HepG2 (cell line): Measurements from ENCODE around the gene IPPK. TPM values are rescaled to one million over a fixed set of nuclear protein-coding genes. Genes with fewer than 3 reads are reported as not detected.
A peak's percentile ranks its signal among the peaks of the same experiment; 100 is the strongest.

ENCODE experiments used
- ATAC-seq: fragments of 200-7000 bp; cut with Tn5 transposase; 3 replicates; pipeline ENCODE4 v1.9.1; 2020; ENCODE audit warnings: mild to moderate bottlenecking, moderate library complexity
- BruUV-seq: library from RNA; stranded (reverse); fragments of 400-500 nt; replicated peaks from 2 replicates; lab custom pipeline; 2021; lab: Mats Ljungman, UMichigan
- CTCF ChIA-PET: fragments of 300-600 bp; formaldehyde crosslinking; extraction: SDS; loops from one replicate; lab custom pipeline; 2021; ENCODE audit warnings: low total read pairs, inconsistent platforms, low intra/inter-chr PET ratio; lab: Yijun Ruan, JAX
- POLR2A ChIA-PET: fragments of 350-600 bp; sonication (Branson Sonifier 250); formaldehyde crosslinking; loops from one replicate; lab custom pipeline; 2020; ENCODE audit warnings: antibody characterized with exemption, inconsistent platforms; lab: Yijun Ruan, JAX
- DNase-seq: peaks from one replicate; pipeline ENCODE4 v3.0.0-alpha.2; 2015; ENCODE audit warnings: low spot score
- FAIRE-seq: peaks from 3 replicates; lab custom pipeline; 2011; peaks lifted over from hg19 to GRCh38; lab: Jason Lieb, UNC
- H2AFZ ChIP-seq: one replicate; pipeline ENCODE4 v1.6.1; 2011; ENCODE audit warnings: low read length, inconsistent platforms
- H3K27ac ChIP-seq: fragments of 300-600 bp; 3 replicates; pipeline ENCODE4 v1.8.0; 2011; ENCODE audit warnings: mixed run types, mild to moderate bottlenecking, mixed read lengths, low read length, inconsistent platforms; ENCODE audit not compliant: insufficient read depth; ENCODE audit errors: extremely low read length
- H3K27me3 ChIP-seq, 2 experiments: fragments of 200-600 bp in 1 of 2; 2 replicates in 1 of 2; 3 replicates in 1 of 2; pipeline versions ENCODE4 v1.6.0 to v1.8.0; 2011; ENCODE audit warnings: low read length in 2 of 2, mild to moderate bottlenecking in 2 of 2, moderate library complexity in 2 of 2, inconsistent platforms in 1 of 2; ENCODE audit not compliant: insufficient read depth in 2 of 2, control insufficient read depth in 1 of 2
- H3K36me3 ChIP-seq, 2 experiments: fragments of 200-600 bp in 1 of 2; replicated peaks in 1 of 2; 2 replicates in 1 of 2; 3 replicates in 1 of 2; pipeline versions ENCODE4 v1.5.1 to v1.8.0; 2011; ENCODE audit warnings: low read length in 2 of 2, inconsistent platforms in 1 of 2; ENCODE audit not compliant: insufficient read depth in 2 of 2, control insufficient read depth in 1 of 2
- H3K4me1 ChIP-seq: 2 replicates; pipeline ENCODE4 v1.5.1; 2012; ENCODE audit warnings: low read length, inconsistent platforms; ENCODE audit not compliant: insufficient read depth
- H3K4me2 ChIP-seq: 2 replicates; pipeline ENCODE4 v1.6.0; 2011; ENCODE audit warnings: low read depth, low read length, inconsistent platforms
- H3K4me3 ChIP-seq, 3 experiments: fragments of 200-600 bp in 1 of 3; sonication (generic), shearing (Covaris generic) in 1 of 3; replicated peaks in 1 of 3; 2 replicates each; pipeline ENCODE4 v1.5.1; 2011 to 2016; ENCODE audit warnings: low read length in 3 of 3, inconsistent platforms in 2 of 3, low read depth in 2 of 3, mild to moderate bottlenecking in 2 of 3, control low read depth in 1 of 3, mixed read lengths in 1 of 3; ENCODE audit not compliant: insufficient read depth in 1 of 3
- H3K79me2 ChIP-seq: one replicate; pipeline ENCODE4 v1.6.1; 2011; ENCODE audit warnings: low read length, inconsistent platforms; ENCODE audit not compliant: insufficient read depth
- H3K9ac ChIP-seq: 2 replicates; pipeline ENCODE4 v1.6.0; 2011; ENCODE audit warnings: mild to moderate bottlenecking, low read depth, low read length, inconsistent platforms; ENCODE audit not compliant: insufficient read depth
- H3K9me3 ChIP-seq: 2 replicates; pipeline ENCODE4 v1.5.1; 2012; ENCODE audit warnings: mild to moderate bottlenecking, low read length
- H4K20me1 ChIP-seq: 2 replicates; pipeline ENCODE4 v1.6.0; 2011; ENCODE audit warnings: inconsistent platforms, mild to moderate bottlenecking, low read length, moderate library complexity; ENCODE audit not compliant: insufficient read depth
- ARID5B ChIP-seq: IDR thresholded peaks from 2 replicates; pipeline ENCODE4 v1.4.0; 2020; ENCODE audit warnings: mild to moderate bottlenecking, missing genetic modification reagents
- CBX2 ChIP-seq, 2 experiments: fragments of 200-600 bp in 1 of 2; sonication (generic); formaldehyde crosslinking in 1 of 2; IDR thresholded peaks; 2 replicates each; pipeline versions ENCODE4 v1.7.0 to v1.8.1; 2018 to 2022; ENCODE audit warnings: low read depth in 2 of 2, low read length in 1 of 2, mild to moderate bottlenecking in 1 of 2, missing genetic modification reagents in 1 of 2
- HNF4A ChIP-seq: sonication (generic); formaldehyde crosslinking; IDR thresholded peaks from 2 replicates; pipeline ENCODE4 v1.4.0; 2020; ENCODE audit warnings: missing genetic modification reagents
- KLF16 ChIP-seq, 2 experiments: sonication (generic) in 1 of 2; formaldehyde crosslinking in 1 of 2; IDR thresholded peaks; 2 replicates each; pipeline versions ENCODE4 v1.6.1 to v1.8.0; 2016 to 2023; ENCODE audit warnings: missing genetic modification reagents in 2 of 2, missing compliant biosample characterization in 1 of 2
- NR2F6 ChIP-seq, 2 experiments: IDR thresholded peaks; 2 replicates each; pipeline ENCODE4 v1.6.1; 2016; ENCODE audit warnings: antibody characterized with exemption in 1 of 2, mild to moderate bottlenecking in 1 of 2
- PHF20 ChIP-seq: sonication (generic); formaldehyde crosslinking; IDR thresholded peaks from 2 replicates; pipeline ENCODE4 v1.5.0; 2020; ENCODE audit warnings: mild to moderate bottlenecking, missing genetic modification reagents
- RFX5 ChIP-seq: IDR thresholded peaks from 2 replicates; pipeline ENCODE4 v1.6.1; 2011; ENCODE audit warnings: low read depth, low read length, improper control_type of control experiment
- RXRB ChIP-seq: IDR thresholded peaks from 2 replicates; pipeline ENCODE4 v1.6.1; 2016; ENCODE audit warnings: borderline replicate concordance, missing genetic modification reagents, missing compliant biosample characterization
- SMAD9 ChIP-seq: sonication (generic); formaldehyde crosslinking; IDR thresholded peaks from 2 replicates; pipeline ENCODE4 v1.5.1; 2020; ENCODE audit warnings: mild to moderate bottlenecking, missing genetic modification reagents
- TBX2 ChIP-seq: sonication (generic); formaldehyde crosslinking; IDR thresholded peaks from 2 replicates; pipeline ENCODE4 v1.5.0; 2020; ENCODE audit warnings: missing genetic modification reagents, mild to moderate bottlenecking, borderline replicate concordance
- TGIF2 ChIP-seq: IDR thresholded peaks from 2 replicates; pipeline ENCODE4 v1.6.1; 2016; ENCODE audit warnings: control low read depth, missing compliant biosample characterization
- ZBTB38 ChIP-seq: sonication (generic); formaldehyde crosslinking; IDR thresholded peaks from 2 replicates; pipeline ENCODE4 v1.5.1; 2020; ENCODE audit warnings: mild to moderate bottlenecking, missing genetic modification reagents
- ZNF124 ChIP-seq: sonication (generic); formaldehyde crosslinking; IDR thresholded peaks from 2 replicates; pipeline ENCODE4 v1.4.0; 2020; ENCODE audit warnings: missing genetic modification reagents
- ZNF292 ChIP-seq: sonication (generic); formaldehyde crosslinking; IDR thresholded peaks from 2 replicates; pipeline ENCODE4 v1.8.1; 2022; ENCODE audit warnings: mild to moderate bottlenecking, low read depth, missing genetic modification reagents, borderline replicate concordance
- ZNF33B ChIP-seq: sonication (generic); formaldehyde crosslinking; IDR thresholded peaks from 2 replicates; pipeline ENCODE4 v1.5.1; 2020; ENCODE audit warnings: mild to moderate bottlenecking, missing genetic modification reagents
- ZNF383 ChIP-seq: sonication (generic); formaldehyde crosslinking; IDR thresholded peaks from 2 replicates; pipeline ENCODE4 v1.4.0; 2020; ENCODE audit warnings: missing genetic modification reagents, mild to moderate bottlenecking, borderline replicate concordance
- ZNF44 ChIP-seq: sonication (generic); formaldehyde crosslinking; IDR thresholded peaks from 2 replicates; pipeline ENCODE4 v1.5.1; 2020; ENCODE audit warnings: mild to moderate bottlenecking, missing genetic modification reagents
- ZNF510 ChIP-seq: sonication (generic); formaldehyde crosslinking; IDR thresholded peaks from 2 replicates; pipeline ENCODE4 v1.4.0; 2020; ENCODE audit warnings: low read depth, mild to moderate bottlenecking, missing genetic modification reagents
- ZNF549 ChIP-seq: sonication (generic); formaldehyde crosslinking; IDR thresholded peaks from 2 replicates; pipeline ENCODE4 v1.5.0; 2020; ENCODE audit warnings: missing genetic modification reagents
- ZNF589 ChIP-seq: sonication (generic); formaldehyde crosslinking; conservative IDR thresholded peaks from 2 replicates; pipeline ENCODE4 v1.8.0; 2022; ENCODE audit warnings: mild to moderate bottlenecking, moderate library complexity, missing genetic modification reagents
- ZNF709 ChIP-seq: sonication (generic); formaldehyde crosslinking; IDR thresholded peaks from 2 replicates; pipeline ENCODE4 v1.5.0; 2020; ENCODE audit warnings: mild to moderate bottlenecking, missing genetic modification reagents
- ZNF713 ChIP-seq: sonication (generic); formaldehyde crosslinking; IDR thresholded peaks from 2 replicates; pipeline ENCODE4 v1.4.0; 2020; ENCODE audit warnings: mild to moderate bottlenecking, missing genetic modification reagents
- WGBS: methylation state at CpG from one replicate; pipeline ENCODE4 v1.1.6; 2017; ENCODE audit warnings: low lambda C conversion rate; 5-methylcytosine and 5-hydroxymethylcytosine counted together
- in situ Hi-C: cut with HindIII; loops from 2 replicates; pipeline ENCODE4 v1.10.0; 2017; ENCODE audit warnings: low pct_unique_long_range_greater_than_20kb; ENCODE audit not compliant: extremely low pct_ligation_motif_present
- intact Hi-C: fragments of 100-400 bp; cut with micrococcal nuclease; formaldehyde crosslinking; loops from one replicate; pipeline ENCODE4 v1.10.0; 2022; ENCODE audit not compliant: unreplicated experiment
- polyA plus RNA-seq, 8 experiments: library from polyadenylated mRNA; depleted of rRNA in 3 of 8; stranded (reverse) in 7 of 8; unstranded in 1 of 8; fragments of >200 nt; fragmentation: Illumina TruSeq in 4 of 8; extraction: Trizol in 4 of 8; gene quantifications; 2 replicates each; pipeline versions ENCODE4 v1.2.1 to v1.2.3, GENCODE V29; 2011 to 2016; ENCODE audit warnings: low read depth in 4 of 8, missing spikeins in 1 of 8, mixed read lengths in 1 of 8; ENCODE audit not compliant: insufficient read depth in 1 of 8
- total RNA-seq, 5 experiments: library from RNA; depleted of rRNA; stranded (reverse); fragments of >200 nt; fragmentation: Illumina TruSeq; extraction: Trizol; gene quantifications; 2 replicates each; pipeline ENCODE4 v1.2.3, GENCODE V29; 2016; ENCODE audit warnings: low read depth in 1 of 5

IPPK gene
- total and polyA plus RNA-seq, 2 of the 13 experiments (the other 11 are each of a cell fraction or from before 2014, with no cell fraction given): 9.9 to 14.1 TPM

- TF ChIP-seq ZNF510 (CRISPR knock-in tag) (no peak), RFX5 (no peak)
Observed at GRCh38 chr9:92599938-92600461, 69.9 kb downstream of the IPPK start (continued).

- Histone ChIP-seq H4K20me1 (no peaks in the 10 kb centered on the region), H3K4me3 (no peak overlapping the region), H3K27ac (peak overlapping the region; percentile 45), H3K36me3 (no peaks in the 10 kb centered on the region), H3K9ac (no peak overlapping the region), H3K79me2 (no peaks in the 10 kb centered on the region), H3K27me3 (no peaks in the 10 kb centered on the region), H2AFZ (no peak overlapping the region), H3K4me2 (peak overlapping the region; percentile 7; the same call in 1 of the 2 replicates), H3K9me3 (no peaks in the 10 kb centered on the region), H3K4me1 (peaks cover 54% of the 10 kb centered on the region)
- WGBS: 47% methylated on average over 2 of the region's 2 CpGs
- no TSS peak for BruUV-seq
- ATAC-seq (peak; percentile 88), DNase-seq (no peak), FAIRE-seq (no peak)
- intact Hi-C loops: no loop called here
- in situ Hi-C loops: no loop called here
- ChIA-PET CTCF (no interaction called here), POLR2A (interaction anchor here (0.9 kb wide), 1 partner anchor 18 kb away, joined by 3 read pairs; no protein-coding TSS in a partner anchor)
- TF ChIP-seq PHF20: peak; percentile 32; the same call in 1 of the 2 replicates
- no peak for TF ChIP-seq ZNF709 (CRISPR knock-in tag)
- no peak for TF ChIP-seq ARID5B (CRISPR knock-in tag)
- TF ChIP-seq ZNF292 (CRISPR knock-in tag): peak; percentile 57; the same call in 1 of the 2 replicates
- TF ChIP-seq KLF16 (CRISPR knock-in tag; IDR thresholded peaks at IDR 0.05): no peak
- TF ChIP-seq CBX2 (IDR thresholded peaks at IDR 0.05; ENCODE audit: low read depth, low read length): no peak
- no peak for TF ChIP-seq CBX2 (CRISPR knock-in tag; IDR thresholded peaks at IDR 0.05; ENCODE audit: low read depth)
- TF ChIP-seq ZNF589: no peak
- TF ChIP-seq ZNF33B (CRISPR knock-in tag): no peak
- TF ChIP-seq ZNF44 (CRISPR knock-in tag): no peak
- 0 out of 2 replicates have a peak, but pooled peaks have one; percentile 43 for TF ChIP-seq ZBTB38 (CRISPR knock-in tag)
- no peak for TF ChIP-seq NR2F6 (IDR thresholded peaks at IDR 0.05)
- TF ChIP-seq NR2F6 (CRISPR knock-in tag; IDR thresholded peaks at IDR 0.05): no peak; the same call in 1 of the 2 replicates
- no peak for TF ChIP-seq TBX2 (CRISPR knock-in tag)
- TF ChIP-seq ZNF383 (CRISPR knock-in tag): no peak
- 0 out of 2 replicates have a peak, but pooled peaks have one; percentile 16 for TF ChIP-seq RXRB (CRISPR knock-in tag)
- no peak for TF ChIP-seq ZNF713 (CRISPR knock-in tag)
- TF ChIP-seq HNF4A (CRISPR knock-in tag): peak; percentile 63
- TF ChIP-seq ZNF124 (CRISPR knock-in tag): no peak
- no peak for TF ChIP-seq SMAD9 (CRISPR knock-in tag)
- no peak for TF ChIP-seq ZNF549 (CRISPR knock-in tag)
- no peak for TF ChIP-seq TGIF2 (CRISPR knock-in tag)
Observed at GRCh38 chr9:92598382-92598781, 71.5 kb downstream of the IPPK start.
